HUDEP-2 (cell line): ENCODE results near the gene UTP25.

ENCODE experiments used
- DNase-seq, 76 experiments: peaks; one replicate each; lab custom pipeline; 2025; ENCODE audit not compliant: unreplicated experiment in 76 of 76; lab: John Stamatoyannopoulos, UW

The UTP25 gene

GRCh38 chr1:209805341-209805781, 22.4 kb upstream of the UTP25 start:
- no peak for DNase-seq

GRCh38 chr1:209805875-209806760, 21.7 kb upstream of the UTP25 start, which contains the start of gene IRF6:
Gene IRF6, minus strand, starts transcription at chr1:209806142. Its CDS starts 4,729 bp downstream, at chr1:209801413.
- peak in 62 of 76 experiments; percentile 15 to 82 (median 64) for DNase-seq

- DNase-seq, result no peak
Observed at GRCh38 chr1:209807509-209807908, 20.3 kb upstream of the UTP25 start.

- peak in 65 of 76 experiments; percentile 25 to 91 (median 67) for DNase-seq
Observed at GRCh38 chr1:209808059-209808581, 19.7 kb upstream of the UTP25 start.

GRCh38 chr1:209809611-209810010, 18.2 kb upstream of the UTP25 start:
- DNase-seq, result no peak

GRCh38 chr1:209810783-209811182, 17.0 kb upstream of the UTP25 start:
- DNase-seq, result no peak

GRCh38 chr1:209813902-209814301, 13.9 kb upstream of the UTP25 start:
- DNase-seq, result no peak

- no peak for DNase-seq
Observed at GRCh38 chr1:209815490-209815889, 12.3 kb upstream of the UTP25 start.

- no peak for DNase-seq
Observed at GRCh38 chr1:209815931-209816341, 11.8 kb upstream of the UTP25 start.

GRCh38 chr1:209816923-209817322, 10.8 kb upstream of the UTP25 start:
- DNase-seq, result no peak

- no peak for DNase-seq
Observed at GRCh38 chr1:209817691-209818090, 10.1 kb upstream of the UTP25 start.

GRCh38 chr1:209819058-209819457, 8.7 kb upstream of the UTP25 start:
- no peak for DNase-seq

- no peak for DNase-seq
Observed at GRCh38 chr1:209820986-209821385, 6.8 kb upstream of the UTP25 start.

GRCh38 chr1:209822706-209823105, 5.1 kb upstream of the UTP25 start:
- no peak for DNase-seq

GRCh38 chr1:209823143-209824041, 4.4 kb upstream of the UTP25 start:
- peak in 19 of 76 experiments; percentile 6 to 55 (median 16) for DNase-seq

GRCh38 chr1:209825591-209826434, 2.0 kb upstream of the UTP25 start:
- DNase-seq, result no peak

- no peak for DNase-seq
Observed at GRCh38 chr1:209829716-209830115, 1.9 kb downstream of the UTP25 start.

GRCh38 chr1:209830722-209831121, 3.0 kb downstream of the UTP25 start:
- DNase-seq, result no peak

- DNase-seq, result no peak
Observed at GRCh38 chr1:209831615-209832014, 3.8 kb downstream of the UTP25 start.

GRCh38 chr1:209835782-209836298, 8.1 kb downstream of the UTP25 start:
- no peak for DNase-seq
